GM12891 (cell line): ENCODE measurements around the gene COPG1.

Experiments used
- PAX5 ChIP-seq: IDR thresholded peaks from 2 replicates; pipeline ENCODE4 v1.6.1; 2011; ENCODE audit warnings: low read length, moderate library complexity, mild to moderate bottlenecking; ENCODE audit not compliant: insufficient read depth, severe bottlenecking
- POLR2A ChIP-seq: IDR thresholded peaks from 2 replicates; pipeline ENCODE4 v1.6.1; 2011; ENCODE audit warnings: low read depth, low read length, control low read depth
- POLR2AphosphoS5 ChIP-seq: IDR thresholded peaks from 2 replicates; pipeline ENCODE4 v1.6.1; 2011; ENCODE audit warnings: low read depth, low read length, control low read depth
- POU2F2 ChIP-seq: IDR thresholded peaks from 2 replicates; pipeline ENCODE4 v1.6.1; 2011; ENCODE audit warnings: low read depth, mild to moderate bottlenecking, control low read depth, low read length, moderate library complexity
- SPI1 ChIP-seq: IDR thresholded peaks from 2 replicates; pipeline ENCODE4 v1.6.1; 2011; ENCODE audit warnings: low read depth, low read length, control low read depth
- TAF1 ChIP-seq: IDR thresholded peaks from 2 replicates; pipeline ENCODE4 v1.6.1; 2011; ENCODE audit warnings: low read depth, low read length, control low read depth

DNA sequence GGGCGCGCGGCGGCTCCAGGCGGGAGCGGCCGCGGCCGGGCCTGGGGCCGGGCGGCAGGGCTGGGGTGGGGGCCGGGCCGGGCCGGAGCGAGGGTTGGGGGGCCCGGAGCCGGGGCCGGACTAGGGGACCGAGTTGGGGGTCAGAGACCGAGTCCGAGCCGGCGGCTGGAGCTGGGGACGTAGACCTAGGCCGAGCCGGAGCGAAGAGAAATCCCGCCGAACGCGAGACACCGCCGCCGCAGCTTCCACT lies 66.5 kb downstream of the COPG1 start:
- TF ChIP-seq POLR2A: peak; percentile 99; the same call in 1 of the 2 replicates
- TF ChIP-seq POLR2AphosphoS5: 0 out of 2 replicates have a peak, but pooled peaks have one; percentile 99
- TF ChIP-seq POU2F2: no peak
- no peak for TF ChIP-seq TAF1
- peak; percentile 1 for TF ChIP-seq PAX5
- TF ChIP-seq SPI1: no peak
